Measurements from ENCODE around the gene LSAMP. TPM values are rescaled to one million over a fixed set of nuclear protein-coding genes. Genes with fewer than 3 reads are reported as not detected.

LSAMP gene
- total and polyA plus RNA-seq, 7 donors, result 0.23 to 47.1 (median 22.9) TPM

DNA sequence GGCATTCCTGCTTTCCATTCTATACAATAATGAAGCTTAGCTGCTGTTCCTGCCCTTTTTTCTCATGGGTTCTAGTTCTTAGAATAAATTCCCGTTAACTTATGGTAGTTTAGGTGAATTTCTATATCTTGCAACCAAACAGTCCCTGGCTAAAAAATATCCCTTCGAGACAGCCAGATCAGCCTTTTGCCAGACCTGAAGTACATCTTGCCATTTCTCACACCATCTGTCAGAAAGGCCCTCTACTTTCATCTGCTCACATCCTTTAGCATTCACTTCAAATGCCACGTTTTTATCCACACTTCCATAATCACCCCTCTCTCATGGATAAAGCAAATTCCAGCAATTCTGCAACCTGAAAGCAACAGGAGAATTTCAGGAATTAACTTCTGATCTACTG is 676.6 kb downstream of the LSAMP start:
- intact Hi-C loops (cut with DNase I), result no loop called here
- no peaks in the 10 kb centered on the region for H3K36me3 ChIP-seq
- no peaks in the 10 kb centered on the region for H3K9me3 ChIP-seq
- no peak overlapping the region for H3K4me3 ChIP-seq
- TF ChIP-seq EP300 (IDR thresholded peaks at IDR 0.05) (no peak), POLR2A (IDR thresholded peaks at IDR 0.05) (no peak), POLR2AphosphoS5 (IDR thresholded peaks at IDR 0.05) (no peak)
- TF ChIP-seq, protein P1, sequence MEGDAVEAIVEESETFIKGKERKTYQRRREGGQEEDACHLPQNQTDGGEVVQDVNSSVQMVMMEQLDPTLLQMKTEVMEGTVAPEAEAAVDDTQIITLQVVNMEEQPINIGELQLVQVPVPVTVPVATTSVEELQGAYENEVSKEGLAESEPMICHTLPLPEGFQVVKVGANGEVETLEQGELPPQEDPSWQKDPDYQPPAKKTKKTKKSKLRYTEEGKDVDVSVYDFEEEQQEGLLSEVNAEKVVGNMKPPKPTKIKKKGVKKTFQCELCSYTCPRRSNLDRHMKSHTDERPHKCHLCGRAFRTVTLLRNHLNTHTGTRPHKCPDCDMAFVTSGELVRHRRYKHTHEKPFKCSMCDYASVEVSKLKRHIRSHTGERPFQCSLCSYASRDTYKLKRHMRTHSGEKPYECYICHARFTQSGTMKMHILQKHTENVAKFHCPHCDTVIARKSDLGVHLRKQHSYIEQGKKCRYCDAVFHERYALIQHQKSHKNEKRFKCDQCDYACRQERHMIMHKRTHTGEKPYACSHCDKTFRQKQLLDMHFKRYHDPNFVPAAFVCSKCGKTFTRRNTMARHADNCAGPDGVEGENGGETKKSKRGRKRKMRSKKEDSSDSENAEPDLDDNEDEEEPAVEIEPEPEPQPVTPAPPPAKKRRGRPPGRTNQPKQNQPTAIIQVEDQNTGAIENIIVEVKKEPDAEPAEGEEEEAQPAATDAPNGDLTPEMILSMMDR (IDR thresholded peaks at IDR 0.05), result no peak
- peaks cover 0 to 13% (median 12%) of the 10 kb centered on the region in 4 donors for H3K4me1 ChIP-seq
- H3K27me3 ChIP-seq, result no peaks in the 10 kb centered on the region
- 65 to 68% methylated on average over 3 of the region's 3 CpGs for WGBS, 2 donors
- no peak for DNase-seq
- H3K27ac ChIP-seq, result no peak overlapping the region

GRCh38 chr3:115766587-115767482 is 678.5 kb downstream of the LSAMP start:
- H3K27ac ChIP-seq, result peak overlapping the region in 2 of 4 donors; percentile 19 to 20
- WGBS, 2 donors, result 79 to 82% methylated on average over 6 of the region's 6 CpGs

GRCh38 chr3:115761927-115762305 is 683.4 kb downstream of the LSAMP start:
- H3K9me3 ChIP-seq, result no peaks in the 10 kb centered on the region
- intact Hi-C loops (cut with DNase I), result no loop called here
- no peaks in the 10 kb centered on the region for H3K27me3 ChIP-seq
- H3K36me3 ChIP-seq, result no peaks in the 10 kb centered on the region
- H3K4me3 ChIP-seq, result no peak overlapping the region
- peaks cover 0 to 12% (median 12%) of the 10 kb centered on the region in 4 donors for H3K4me1 ChIP-seq
- no peak for DNase-seq
- TF ChIP-seq, protein P1 (IDR thresholded peaks at IDR 0.05), result no peak
- TF ChIP-seq POLR2AphosphoS5 (IDR thresholded peaks at IDR 0.05) (no peak), POLR2A (IDR thresholded peaks at IDR 0.05) (no peak), EP300 (IDR thresholded peaks at IDR 0.05) (no peak)
- no peak overlapping the region for H3K27ac ChIP-seq

More at GRCh38 chr3:115766587-115767482, 678.5 kb downstream of the LSAMP start:
- DNase-seq, result no peak
- H3K9me3 ChIP-seq, result no peaks in the 10 kb centered on the region
- no peaks in the 10 kb centered on the region for H3K36me3 ChIP-seq
- no peaks in the 10 kb centered on the region for H3K27me3 ChIP-seq
- intact Hi-C loops (cut with DNase I), result no loop called here
- TF ChIP-seq EP300 (IDR thresholded peaks at IDR 0.05), result no peak
- TF ChIP-seq, protein P1 (IDR thresholded peaks at IDR 0.05), result no peak
- no peak for TF ChIP-seq POLR2AphosphoS5 (IDR thresholded peaks at IDR 0.05)
- no peak for TF ChIP-seq POLR2A (IDR thresholded peaks at IDR 0.05)
- H3K4me3 ChIP-seq, result no peak overlapping the region
- peaks cover 0 to 13% (median 12%) of the 10 kb centered on the region in 4 donors for H3K4me1 ChIP-seq

DNA sequence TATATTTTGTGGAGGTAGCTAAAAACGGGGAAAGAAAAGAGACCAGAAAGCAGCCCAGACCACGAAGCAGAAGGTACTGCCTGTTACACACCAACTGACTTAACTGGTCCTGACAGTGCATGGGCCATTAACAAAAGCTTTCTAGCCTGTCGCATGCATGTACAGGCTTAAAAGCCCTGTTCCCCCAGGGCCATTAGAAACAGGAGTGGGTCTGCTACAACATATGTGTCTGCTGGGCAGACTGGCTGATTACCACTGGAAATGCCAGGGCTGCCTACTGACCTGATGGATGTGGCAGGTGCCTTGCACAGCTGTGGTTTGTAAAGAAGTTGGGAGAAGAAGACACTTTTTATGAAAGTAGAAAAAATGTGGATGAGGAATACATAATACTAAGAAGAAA is 684.6 kb downstream of the LSAMP start:
- WGBS, 2 donors, result 82 to 89% methylated on average over 3 of the region's 3 CpGs
- DNase-seq, result no peak
- intact Hi-C loops (cut with DNase I), result no loop called here
- H3K9me3 ChIP-seq, result no peaks in the 10 kb centered on the region
- no peaks in the 10 kb centered on the region for H3K36me3 ChIP-seq
- TF ChIP-seq EP300 (IDR thresholded peaks at IDR 0.05), result no peak
- TF ChIP-seq POLR2AphosphoS5 (IDR thresholded peaks at IDR 0.05), result no peak
- TF ChIP-seq, protein P1 (IDR thresholded peaks at IDR 0.05), result no peak
- no peak for TF ChIP-seq POLR2A (IDR thresholded peaks at IDR 0.05)
- peaks cover 0 to 4% (median under 1%) of the 10 kb centered on the region in 4 donors for H3K4me1 ChIP-seq
- no peak overlapping the region for H3K4me3 ChIP-seq
- no peaks in the 10 kb centered on the region for H3K27me3 ChIP-seq
- H3K27ac ChIP-seq, result no peak overlapping the region

All from sigmoid colon (tissue), 7 donors.